ENCODE data around the gene PCDH9.

PCDH9 gene

DNA sequence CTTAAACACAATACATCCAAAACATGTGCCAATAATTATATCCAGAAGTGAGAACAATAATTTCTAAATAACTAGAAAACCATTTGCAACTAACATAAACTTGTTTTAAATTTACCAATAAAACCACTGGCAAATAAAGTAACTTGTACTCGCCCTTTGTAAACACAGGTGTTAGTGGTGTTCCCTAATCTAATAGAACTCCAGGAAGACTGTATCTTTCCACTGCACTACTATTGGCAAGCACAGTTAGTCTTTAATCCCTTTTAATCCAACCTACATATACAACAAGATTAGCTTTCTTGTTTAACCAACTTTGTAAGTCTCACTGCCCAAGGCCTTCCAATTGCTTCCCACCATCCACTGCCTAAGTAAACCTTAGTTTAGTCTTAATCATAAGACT lies 79.5 kb downstream of the PCDH9 start:
- Histone ChIP-seq H3K4me2 (ENCODE audit: low read length) (no peak overlapping the region), H3K36me3 (replicated peaks; ENCODE audit: low read depth, low read length) (no peaks in the 10 kb centered on the region), H3K4me1 (ENCODE audit: low read length) (peaks cover 10% of the 10 kb centered on the region), H3K27ac (ENCODE audit: low read length) (no peak overlapping the region), H3K27me3 (ENCODE audit: low read depth, low read length) (no peaks in the 10 kb centered on the region), H3K4me3 (ENCODE audit: low read length) (no peak overlapping the region), H4K20me1 (ENCODE audit: insufficient read depth, low read length) (no peaks in the 10 kb centered on the region), H3K9me3 (ENCODE audit: insufficient read depth, low read length) (no peaks in the 10 kb centered on the region), H3K9ac (ENCODE audit: low read length) (no peak overlapping the region), H2AFZ (ENCODE audit: low read depth, low read length) (no peak overlapping the region), H3K79me2 (ENCODE audit: low read length) (no peaks in the 10 kb centered on the region)
- TF ChIP-seq CTCF (IDR thresholded peaks at IDR 0.05; ENCODE audit: low read depth, low read length): no peak
- no peak for TF ChIP-seq EZH2phosphoT487 (IDR thresholded peaks at IDR 0.05; ENCODE audit: low read depth)

GRCh38 chr13:67148161-67148571 lies 82.0 kb downstream of the PCDH9 start:
- Histone ChIP-seq H3K79me2 (ENCODE audit: low read length) (no peaks in the 10 kb centered on the region), H3K4me2 (ENCODE audit: low read length) (no peak overlapping the region), H3K36me3 (replicated peaks; ENCODE audit: low read depth, low read length) (no peaks in the 10 kb centered on the region), H3K4me1 (ENCODE audit: low read length) (peaks cover 10% of the 10 kb centered on the region), H2AFZ (ENCODE audit: low read depth, low read length) (no peak overlapping the region), H3K4me3 (ENCODE audit: low read length) (no peak overlapping the region), H4K20me1 (ENCODE audit: insufficient read depth, low read length) (no peaks in the 10 kb centered on the region), H3K9me3 (ENCODE audit: insufficient read depth, low read length) (no peaks in the 10 kb centered on the region), H3K27me3 (ENCODE audit: low read depth, low read length) (no peaks in the 10 kb centered on the region), H3K9ac (ENCODE audit: low read length) (no peak overlapping the region), H3K27ac (ENCODE audit: low read length) (no peak overlapping the region)
- TF ChIP-seq EZH2phosphoT487 (IDR thresholded peaks at IDR 0.05; ENCODE audit: low read depth): no peak
- no peak for TF ChIP-seq CTCF (IDR thresholded peaks at IDR 0.05; ENCODE audit: low read depth, low read length)

GRCh38 chr13:67147342-67148133 lies 82.6 kb downstream of the PCDH9 start:
- Histone ChIP-seq H3K27me3 (ENCODE audit: low read depth, low read length) (no peaks in the 10 kb centered on the region), H3K36me3 (replicated peaks; ENCODE audit: low read depth, low read length) (no peaks in the 10 kb centered on the region), H3K79me2 (ENCODE audit: low read length) (no peaks in the 10 kb centered on the region), H3K4me1 (ENCODE audit: low read length) (peaks cover 10% of the 10 kb centered on the region), H3K4me3 (ENCODE audit: low read length) (no peak overlapping the region), H3K9me3 (ENCODE audit: insufficient read depth, low read length) (no peaks in the 10 kb centered on the region), H3K4me2 (ENCODE audit: low read length) (no peak overlapping the region), H4K20me1 (ENCODE audit: insufficient read depth, low read length) (no peaks in the 10 kb centered on the region), H3K27ac (ENCODE audit: low read length) (no peak overlapping the region), H2AFZ (ENCODE audit: low read depth, low read length) (no peak overlapping the region), H3K9ac (ENCODE audit: low read length) (no peak overlapping the region)
- TF ChIP-seq CTCF (IDR thresholded peaks at IDR 0.05; ENCODE audit: low read depth, low read length) (no peak), EZH2phosphoT487 (IDR thresholded peaks at IDR 0.05; ENCODE audit: low read depth) (no peak)

DNA sequence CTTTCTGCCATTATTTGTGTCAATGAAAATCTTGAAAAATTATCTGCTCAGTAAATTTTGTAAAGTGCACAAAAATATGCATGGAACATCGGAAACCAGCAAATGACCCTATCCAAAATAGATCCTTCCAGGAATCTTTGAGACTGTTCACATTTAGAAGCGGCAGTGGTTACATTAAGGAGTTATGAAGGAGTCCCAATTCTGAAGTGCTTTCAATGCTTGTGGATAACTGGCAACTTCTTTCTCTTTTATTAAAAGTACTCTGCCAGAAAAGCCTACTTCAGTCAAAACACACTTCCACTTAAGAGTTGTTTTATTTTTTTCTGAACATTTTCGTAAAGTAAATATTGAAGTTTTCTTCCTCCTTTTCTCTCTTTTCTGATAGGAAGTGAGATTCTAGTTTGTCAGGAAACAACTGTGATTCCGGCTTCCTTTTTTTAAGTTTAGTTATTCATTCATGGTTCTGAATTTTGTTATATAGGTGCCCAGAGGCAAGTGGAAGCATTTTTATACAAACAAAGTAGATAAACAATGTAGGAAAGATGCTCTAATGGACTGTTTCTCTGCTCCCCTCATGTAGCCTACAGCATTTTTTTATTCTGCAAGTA lies 83.5 kb downstream of the PCDH9 start:
- H3K27me3 ChIP-seq (ENCODE audit: low read depth, low read length): no peaks in the 10 kb centered on the region
- no peaks in the 10 kb centered on the region for H3K79me2 ChIP-seq (ENCODE audit: low read length)
- TF ChIP-seq EZH2phosphoT487 (IDR thresholded peaks at IDR 0.05; ENCODE audit: low read depth) (no peak), CTCF (IDR thresholded peaks at IDR 0.05; ENCODE audit: low read depth, low read length) (no peak)
- no peak overlapping the region for H3K4me2 ChIP-seq (ENCODE audit: low read length)
- no peak overlapping the region for H3K9ac ChIP-seq (ENCODE audit: low read length)
- no peak overlapping the region for H3K4me3 ChIP-seq (ENCODE audit: low read length)
- no peak overlapping the region for H2AFZ ChIP-seq (ENCODE audit: low read depth, low read length)
- no peaks in the 10 kb centered on the region for H3K9me3 ChIP-seq (ENCODE audit: insufficient read depth, low read length)
- no peaks in the 10 kb centered on the region for H3K36me3 ChIP-seq (replicated peaks; ENCODE audit: low read depth, low read length)
- no peaks in the 10 kb centered on the region for H4K20me1 ChIP-seq (ENCODE audit: insufficient read depth, low read length)
- peaks cover 10% of the 10 kb centered on the region for H3K4me1 ChIP-seq (ENCODE audit: low read length)
- H3K27ac ChIP-seq (ENCODE audit: low read length): no peak overlapping the region

Measured in OCI-LY3 (cell line).